HEK293T (cell line): Measurements from ENCODE around the gene RNF20.

Experiments
- CTBP1 ChIP-seq: fragments of 450-650 bp; IDR thresholded peaks from 2 replicates; pipeline ENCODE4 v1.6.1; 2016; ENCODE audit warnings: borderline replicate concordance
- ELF4 ChIP-seq: fragments of 450-650 bp; IDR thresholded peaks from 2 replicates; pipeline ENCODE4 v1.6.1; 2017; ENCODE audit warnings: antibody characterized with exemption
- FOXK2 ChIP-seq: fragments of 450-650 bp; IDR thresholded peaks from 2 replicates; pipeline ENCODE4 v1.6.1; 2016; ENCODE audit warnings: mild to moderate bottlenecking
- FOXM1 ChIP-seq: fragments of 450-650 bp; IDR thresholded peaks from 2 replicates; pipeline ENCODE4 v1.6.1; 2017; ENCODE audit warnings: mild to moderate bottlenecking, borderline replicate concordance
- HDGF ChIP-seq: fragments of 450-650 bp; IDR thresholded peaks from 2 replicates; pipeline ENCODE4 v1.6.1; 2017; ENCODE audit warnings: antibody characterized with exemption, borderline replicate concordance
- LEF1 ChIP-seq: fragments of 450-650 bp; IDR thresholded peaks from 2 replicates; pipeline ENCODE4 v1.6.1; 2017; ENCODE audit warnings: mild to moderate bottlenecking, borderline replicate concordance
- SP1 ChIP-seq: fragments of 450-650 bp; IDR thresholded peaks from 2 replicates; pipeline ENCODE4 v1.6.1; 2017
- TARDBP ChIP-seq: fragments of 450-650 bp; IDR thresholded peaks from 2 replicates; pipeline ENCODE4 v1.6.1; 2016
- ZNF384 ChIP-seq: fragments of 450-650 bp; IDR thresholded peaks from 2 replicates; pipeline ENCODE4 v1.6.1; 2016
- TF ChIP-seq, protein P1 (sequence below): fragments of 450-650 bp; IDR thresholded peaks from 2 replicates; pipeline ENCODE4 v1.6.1; 2016

DNA sequence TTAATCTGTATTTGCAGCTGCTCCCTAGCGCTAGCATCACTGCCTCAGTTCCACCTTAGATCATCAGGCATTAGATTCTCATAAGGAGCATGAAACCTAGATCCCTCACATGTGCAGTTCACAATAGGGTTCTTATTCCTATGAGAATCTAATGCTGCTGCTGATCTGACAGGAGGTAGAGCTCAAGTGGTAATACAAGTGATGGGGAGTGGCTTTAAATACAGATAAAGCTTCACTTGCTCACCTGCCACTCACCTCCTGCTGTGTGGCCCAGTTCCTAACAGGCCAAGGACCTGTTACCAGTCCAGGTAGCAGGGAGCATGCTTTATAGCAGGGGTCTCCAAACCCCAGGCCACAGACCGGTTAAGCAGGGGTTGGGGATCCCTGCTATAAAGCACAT, 22.6 kb upstream of the RNF20 start:
- no peak for TF ChIP-seq LEF1
- TF ChIP-seq SP1: no peak
- TF ChIP-seq TARDBP: no peak
- no peak for TF ChIP-seq FOXK2
- TF ChIP-seq CTBP1: no peak
- no peak for TF ChIP-seq HDGF
- TF ChIP-seq ZNF384: no peak
- TF ChIP-seq ELF4: no peak
- TF ChIP-seq FOXM1: no peak
- TF ChIP-seq, protein P1, sequence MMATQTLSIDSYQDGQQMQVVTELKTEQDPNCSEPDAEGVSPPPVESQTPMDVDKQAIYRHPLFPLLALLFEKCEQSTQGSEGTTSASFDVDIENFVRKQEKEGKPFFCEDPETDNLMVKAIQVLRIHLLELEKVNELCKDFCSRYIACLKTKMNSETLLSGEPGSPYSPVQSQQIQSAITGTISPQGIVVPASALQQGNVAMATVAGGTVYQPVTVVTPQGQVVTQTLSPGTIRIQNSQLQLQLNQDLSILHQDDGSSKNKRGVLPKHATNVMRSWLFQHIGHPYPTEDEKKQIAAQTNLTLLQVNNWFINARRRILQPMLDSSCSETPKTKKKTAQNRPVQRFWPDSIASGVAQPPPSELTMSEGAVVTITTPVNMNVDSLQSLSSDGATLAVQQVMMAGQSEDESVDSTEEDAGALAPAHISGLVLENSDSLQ: no peak
